ENCODE data around the gene SCRT2. TPM values are rescaled to one million over a fixed set of nuclear protein-coding genes. Genes with fewer than 3 reads are reported as not detected.
"Not testable (repeated sequence)": the region's sequence is repeated elsewhere in the genome, so short reads cannot be mapped to it uniquely, and the experiment has no call there.

The SCRT2 gene
- not detected in 2 replicates for total RNA-seq
- polyA plus RNA-seq (2012), result not detected

- DNase-seq (ENCODE audit: low read depth), result peak; percentile 80
These were observed at the start of gene SCRT2 for GRCh38 chr20:675453-676314. Gene SCRT2 (minus strand): TSS chr20:675802. CDS start chr20:675601, 201 bp downstream.

DNA sequence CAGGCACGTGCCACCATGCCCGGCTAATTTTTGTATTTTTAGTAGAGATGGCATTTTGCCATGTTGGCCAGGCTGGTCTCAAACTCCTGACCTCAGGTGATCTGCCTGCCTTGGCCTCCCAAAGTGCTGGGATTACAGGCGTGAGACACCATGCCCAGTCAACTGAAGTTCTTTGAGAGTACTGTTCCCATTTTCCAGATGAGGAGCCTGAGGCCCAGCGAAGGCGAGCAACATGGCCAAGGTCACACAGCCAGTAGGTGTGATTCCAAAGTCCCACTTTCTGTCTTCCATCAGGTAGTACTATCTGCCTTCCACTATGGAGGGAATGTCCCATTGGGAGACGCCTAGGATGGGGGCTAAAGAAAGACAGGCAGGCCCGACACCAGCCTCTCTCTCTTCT, 49.2 kb upstream of the SCRT2 start:
- not testable (repeated sequence) for DNase-seq (ENCODE audit: low read depth)

- DNase-seq (ENCODE audit: low read depth), result peak; percentile 11
These were observed 48.2 kb upstream of the SCRT2 start for GRCh38 chr20:723756-724155.

DNA sequence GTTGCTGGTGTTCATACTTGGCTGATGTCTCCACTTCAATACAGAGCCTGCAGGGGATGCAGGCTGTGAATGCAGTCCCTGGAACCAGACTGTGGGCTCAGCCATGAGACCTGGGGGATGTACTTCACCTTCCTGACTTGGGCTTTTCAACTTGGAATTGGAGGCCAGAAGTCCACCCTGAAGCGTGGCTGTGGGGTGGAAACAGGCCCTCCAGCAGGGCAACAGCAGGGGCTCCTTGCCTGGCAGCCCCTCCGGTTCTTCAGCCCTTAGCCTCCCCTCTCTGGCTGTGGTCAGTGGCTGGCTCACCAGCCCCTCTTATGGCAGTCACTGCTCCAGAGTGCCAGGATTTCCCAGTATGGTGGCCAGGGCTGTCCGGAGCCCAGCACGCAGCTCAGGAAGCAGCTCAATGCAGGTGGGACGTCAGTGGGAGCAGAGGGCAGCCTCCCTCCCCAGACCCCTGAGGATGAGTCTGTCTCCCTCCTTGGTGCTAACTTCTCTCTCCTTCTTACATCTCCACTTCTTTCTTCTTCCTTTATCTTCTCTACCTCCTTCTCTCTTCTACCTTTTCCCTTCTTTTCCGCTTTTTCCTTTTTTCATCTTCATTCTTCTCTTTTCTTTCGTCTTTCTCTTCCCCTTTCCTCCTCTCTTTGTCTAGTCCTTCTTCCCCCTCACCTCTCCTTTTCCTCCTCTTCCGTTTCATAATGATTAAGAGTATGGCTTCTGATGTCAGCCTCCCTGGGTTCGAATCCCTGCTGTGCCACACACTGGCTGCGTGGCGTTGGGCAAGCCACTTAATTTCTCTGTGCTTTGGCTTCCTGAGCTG, 47.4 kb upstream of the SCRT2 start:
- no peak for DNase-seq (ENCODE audit: low read depth)

DNA sequence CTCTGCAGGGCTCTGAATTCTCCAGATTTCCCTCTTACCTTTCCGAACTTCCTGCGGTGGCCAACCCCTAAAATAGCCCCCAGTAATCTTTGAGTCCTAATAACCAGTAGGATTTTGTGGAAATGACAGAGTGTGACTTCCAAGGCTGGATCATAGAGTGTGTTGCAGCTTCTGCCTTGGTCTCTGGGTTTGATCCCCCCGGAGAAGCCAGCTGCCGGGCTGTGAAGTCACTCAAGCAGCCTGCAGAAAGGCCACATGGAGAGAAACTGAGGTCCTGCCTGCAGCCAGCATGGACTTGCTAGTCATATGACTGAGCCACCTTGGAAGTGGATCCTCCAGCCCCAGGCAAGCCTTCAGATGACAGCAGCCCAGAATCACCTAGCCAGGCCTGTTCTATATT, 46.3 kb upstream of the SCRT2 start:
- no peak for DNase-seq (ENCODE audit: low read depth)

DNA sequence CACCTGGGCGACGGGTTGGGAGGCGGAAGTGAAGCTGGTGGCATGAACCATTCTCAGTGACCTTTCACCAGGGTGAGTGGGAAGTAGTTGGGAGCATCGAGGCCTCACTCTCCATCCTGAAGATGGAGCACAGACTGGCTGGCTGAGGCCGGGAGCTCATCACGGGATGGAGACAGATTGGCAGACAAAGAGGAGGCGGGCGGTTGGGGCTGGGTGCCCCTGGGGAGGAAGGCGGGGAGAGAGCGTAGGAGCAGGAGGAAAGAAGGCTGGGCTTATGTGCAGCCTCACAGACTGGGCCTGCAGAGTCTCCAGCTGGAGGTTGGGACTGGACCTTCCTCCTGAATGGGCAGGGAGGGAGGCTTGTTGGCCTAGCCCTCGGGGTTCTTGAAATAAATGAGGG, 44.2 kb upstream of the SCRT2 start:
- DNase-seq (ENCODE audit: low read depth), result no peak

GRCh38 chr20:719068-719467, 43.5 kb upstream of the SCRT2 start:
- no peak for DNase-seq (ENCODE audit: low read depth)

- DNase-seq (ENCODE audit: low read depth), result no peak
These were observed 42.2 kb upstream of the SCRT2 start for GRCh38 chr20:717832-718231.

DNA sequence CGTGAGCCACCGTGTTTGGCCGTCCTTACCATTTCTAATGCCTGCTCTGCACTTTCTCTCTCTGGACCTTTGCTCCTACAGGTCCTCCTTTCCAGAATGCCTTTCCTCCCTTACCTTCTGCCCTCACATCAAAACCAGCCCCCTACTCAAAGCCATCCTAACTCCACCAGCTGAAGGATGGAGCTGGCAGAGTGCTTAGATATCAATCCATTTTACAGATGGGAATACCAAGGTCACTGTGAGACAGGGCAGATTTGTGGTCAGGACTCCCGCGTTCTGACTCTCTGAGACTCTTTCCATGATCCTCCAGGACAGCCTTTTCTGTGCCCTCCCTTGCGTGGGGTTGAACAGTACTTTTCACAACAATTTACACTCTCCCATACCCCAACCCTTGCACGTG, 41.7 kb upstream of the SCRT2 start:
- no peak for DNase-seq (ENCODE audit: low read depth)

DNA sequence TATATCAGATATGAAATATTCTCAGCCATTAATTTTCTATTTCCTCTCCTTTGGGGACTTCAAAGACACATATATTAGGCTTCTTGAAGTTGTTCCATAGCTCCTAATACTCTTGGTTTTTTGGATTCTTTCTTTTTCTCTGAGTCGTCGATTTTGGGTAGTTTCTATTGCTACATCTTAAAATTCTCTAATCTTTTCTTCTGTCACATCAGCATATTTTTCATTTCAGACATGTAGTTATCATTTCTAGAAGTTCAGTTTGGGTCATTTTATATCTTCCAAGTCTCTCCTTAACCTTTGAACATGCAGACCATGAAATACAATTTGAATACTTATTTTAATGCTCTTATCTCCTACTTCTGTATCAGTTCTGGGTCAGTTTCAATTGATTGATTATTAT, 38.9 kb upstream of the SCRT2 start:
- no peak for DNase-seq (ENCODE audit: low read depth)

- DNase-seq (ENCODE audit: low read depth), result no peak
These were observed 36.0 kb upstream of the SCRT2 start for GRCh38 chr20:711576-711975.

DNA sequence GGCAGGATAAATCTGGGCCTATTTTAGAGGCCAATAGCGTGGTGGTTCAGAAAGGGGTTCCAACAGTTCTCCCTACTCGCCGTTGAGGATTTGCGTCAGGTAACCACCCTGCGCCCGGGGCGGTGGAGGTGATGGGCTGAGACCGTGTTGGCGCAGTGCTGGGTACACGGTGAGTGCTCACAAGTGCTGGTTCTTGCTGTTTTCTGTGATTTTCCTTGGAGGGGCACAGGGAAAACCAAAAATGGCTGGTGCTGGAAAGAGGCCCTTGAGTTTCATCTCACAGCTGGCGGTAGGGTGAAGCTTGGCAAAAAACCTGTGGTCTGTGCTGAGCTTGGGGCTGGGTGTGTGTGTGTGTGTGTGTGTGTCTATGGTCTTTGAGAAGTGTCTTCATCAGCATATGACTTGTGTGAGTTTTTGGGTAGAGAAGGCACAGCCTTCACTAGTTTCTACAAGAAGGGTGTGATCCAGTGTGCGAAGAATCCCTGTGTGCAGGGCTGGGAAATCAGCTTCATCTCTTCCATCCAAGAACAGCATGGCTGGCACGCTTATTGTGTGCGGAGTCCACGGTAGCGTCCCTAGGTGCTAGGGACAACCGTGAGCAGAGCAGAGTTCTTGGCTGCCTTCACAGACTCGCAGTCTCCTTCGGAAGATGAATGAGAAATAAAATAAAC, 35.3 kb upstream of the SCRT2 start:
- no peak for DNase-seq (ENCODE audit: low read depth)

DNA sequence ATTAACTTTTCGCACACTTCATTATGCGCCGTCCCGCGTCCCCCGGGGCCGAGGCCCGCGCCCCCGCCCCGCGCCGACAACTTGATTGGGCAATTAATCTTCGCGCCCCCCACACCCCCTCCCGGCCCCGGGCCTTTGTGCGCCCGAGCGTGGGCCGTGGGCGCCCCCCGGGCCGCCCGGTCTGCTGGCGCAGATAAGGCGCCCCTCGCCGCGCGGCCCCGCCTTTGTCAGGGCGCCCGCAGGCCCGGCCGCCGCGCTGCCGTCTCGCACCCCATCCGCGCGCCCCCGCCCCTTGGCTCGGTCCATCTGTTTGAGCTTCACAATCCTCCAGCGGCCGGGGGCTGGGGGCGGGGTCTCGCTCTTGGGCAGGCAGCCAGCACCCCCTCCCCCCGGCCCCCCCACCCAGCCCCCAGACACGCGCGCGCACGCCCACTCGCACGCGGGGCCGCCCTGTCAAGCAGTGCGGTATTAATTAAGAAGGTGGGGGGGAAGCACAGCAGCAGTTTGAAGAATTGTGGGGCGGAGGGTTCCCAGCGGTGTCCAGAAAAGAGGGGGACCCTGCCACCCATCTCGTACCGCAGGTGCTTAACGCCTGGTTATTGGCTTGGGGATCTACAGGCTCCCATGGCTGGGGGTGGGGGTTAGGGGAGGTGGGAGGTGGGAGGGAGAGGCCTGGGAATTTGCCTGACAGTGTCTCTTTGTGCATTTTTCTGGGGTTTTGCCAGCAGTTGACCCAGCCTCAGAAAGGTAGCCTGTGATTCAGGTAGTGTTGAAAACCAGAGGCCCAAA, 34.6 kb upstream of the SCRT2 start:
- DNase-seq (ENCODE audit: low read depth), result no peak

DNA sequence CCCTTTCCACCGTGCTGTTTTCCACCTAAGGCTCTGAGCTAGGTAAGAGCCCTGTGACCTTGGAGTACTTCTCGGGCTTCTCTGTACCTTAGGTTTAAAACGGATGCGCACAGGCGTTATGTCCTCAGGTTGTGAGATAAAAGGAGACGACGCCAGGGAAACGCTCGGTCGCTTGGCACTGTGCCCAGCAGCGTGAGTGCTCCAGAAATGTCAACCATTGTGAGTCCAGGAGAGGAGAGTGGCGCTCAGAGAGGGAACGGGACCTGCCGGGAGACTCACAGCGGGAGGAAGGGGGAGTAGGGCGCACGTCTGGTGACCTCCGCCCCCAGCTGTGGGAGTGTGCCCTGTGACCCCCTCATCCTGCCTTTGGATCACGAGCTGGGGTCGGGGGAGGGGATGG, 33.8 kb upstream of the SCRT2 start:
- no peak for DNase-seq (ENCODE audit: low read depth)

DNA sequence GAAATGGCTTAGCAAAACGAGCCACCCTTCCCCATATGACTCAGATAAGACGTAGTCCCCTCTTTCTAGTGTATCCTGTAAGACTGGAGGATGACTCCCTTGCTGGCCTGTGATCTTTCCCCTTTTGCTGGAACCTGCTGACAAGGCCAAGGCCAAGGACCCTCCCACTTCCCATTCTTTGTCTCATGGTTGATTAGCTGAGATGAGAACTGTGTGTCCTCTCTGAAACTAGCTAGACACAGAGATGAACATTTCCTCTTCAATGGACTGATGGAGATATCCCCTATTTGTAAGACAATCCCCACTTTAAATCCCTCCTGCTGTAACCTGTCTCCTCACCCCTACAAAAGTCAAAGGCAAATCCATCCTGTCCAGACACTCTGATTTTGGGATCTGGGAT, 33.4 kb upstream of the SCRT2 start:
- no peak for DNase-seq (ENCODE audit: low read depth)

DNA sequence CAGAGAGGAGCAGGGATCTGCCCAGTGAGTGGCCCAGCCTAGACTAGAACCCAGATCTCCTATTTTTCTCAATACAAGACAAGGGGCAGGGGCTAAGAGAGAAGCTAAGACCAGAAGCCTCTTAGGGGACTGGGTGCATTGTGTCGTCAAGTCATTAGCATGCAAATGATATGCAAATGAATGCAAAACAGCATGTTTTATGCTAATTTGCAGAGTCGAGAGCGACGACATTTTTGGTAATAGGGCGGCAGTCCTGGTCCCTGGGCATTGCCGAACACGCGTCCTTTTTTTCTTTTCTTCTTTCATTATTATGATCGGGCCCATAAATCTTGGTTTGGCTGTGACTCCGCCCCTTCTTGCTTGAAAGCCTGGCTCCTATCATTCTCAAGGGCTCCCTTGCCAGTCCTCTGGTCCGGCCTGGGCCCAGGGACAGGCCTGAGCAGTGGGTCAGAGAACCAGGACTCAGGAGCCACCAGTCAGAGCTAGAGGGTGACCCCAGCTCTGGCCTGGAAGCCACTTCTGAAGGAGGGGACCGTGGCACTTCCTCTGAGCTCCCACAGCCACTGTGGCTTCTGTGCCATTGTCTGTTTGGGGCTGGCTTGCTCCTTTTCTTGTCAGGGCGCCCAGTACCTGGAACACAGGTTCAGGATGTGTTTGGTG, 32.0 kb upstream of the SCRT2 start:
- no peak for DNase-seq (ENCODE audit: low read depth)

GRCh38 chr20:706366-706885, 30.8 kb upstream of the SCRT2 start:
- DNase-seq (ENCODE audit: low read depth), result no peak

DNA sequence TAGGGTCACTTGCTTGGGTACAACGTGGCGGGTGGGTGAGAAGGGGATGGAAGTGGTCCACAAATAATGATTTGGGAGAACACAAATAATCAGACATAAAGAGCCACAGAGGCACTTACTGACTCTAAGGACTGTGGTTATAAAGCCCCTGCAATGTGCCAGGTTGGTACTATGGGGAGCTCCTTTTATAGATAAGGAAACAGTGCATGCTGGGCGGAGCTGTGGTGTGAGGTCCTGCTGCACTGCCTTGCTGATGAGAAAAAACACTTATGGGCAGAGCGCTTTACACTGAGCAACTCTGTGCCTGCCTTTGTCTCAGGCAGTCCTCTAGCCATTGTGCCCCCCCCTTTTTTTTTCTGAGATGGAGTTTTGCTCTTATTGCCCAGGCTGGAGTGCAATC, 29.1 kb upstream of the SCRT2 start:
- no peak for DNase-seq (ENCODE audit: low read depth)

DNA sequence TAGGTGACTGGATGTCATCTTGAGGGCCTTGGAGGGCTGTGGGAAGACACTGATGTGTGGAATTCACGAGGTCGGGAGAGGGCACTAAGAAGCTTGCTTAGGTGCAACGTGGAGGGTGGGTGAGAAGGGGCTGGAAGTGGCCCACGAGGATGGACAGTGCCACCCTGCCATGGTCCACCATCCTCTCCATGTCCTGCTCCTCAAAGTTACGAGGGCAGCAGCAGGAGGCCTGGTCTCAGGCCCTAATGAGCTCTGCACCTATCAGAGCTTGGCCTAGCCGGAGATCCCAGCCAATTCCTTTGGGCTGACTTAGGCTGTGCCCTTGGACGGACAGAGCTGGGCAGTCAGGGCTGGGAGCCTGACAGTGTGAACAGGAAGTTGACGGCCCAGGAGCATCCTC, 27.8 kb upstream of the SCRT2 start:
- DNase-seq (ENCODE audit: low read depth), result no peak

DNA sequence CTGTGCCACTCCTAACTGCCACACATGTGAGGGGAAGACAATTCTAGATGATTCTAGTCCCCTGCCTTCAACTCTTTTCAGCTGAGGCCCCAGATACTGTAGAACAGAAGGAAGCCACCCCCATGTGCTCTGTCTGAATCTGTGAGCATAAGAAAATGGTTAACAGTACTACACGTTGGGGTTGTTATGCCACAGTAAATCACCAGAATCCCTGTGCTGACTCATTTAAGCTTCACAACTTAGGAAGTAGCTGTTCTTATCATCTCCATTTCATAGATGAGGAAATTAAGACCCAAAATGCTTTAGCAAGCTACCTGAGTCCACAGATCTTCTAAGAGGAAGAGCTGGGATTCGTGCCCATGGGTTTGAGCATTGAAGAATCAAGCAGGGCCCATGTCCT, 27.4 kb upstream of the SCRT2 start:
- no peak for DNase-seq (ENCODE audit: low read depth)
